NCI-H69 (cell line): ENCODE measurements around the gene IER5.

Experiments used
- DNase-seq: peaks from one replicate; lab custom pipeline; 2025; lab: John Stamatoyannopoulos, UW

Gene IER5

GRCh38 chr1:181135437-181135731, 46.9 kb downstream of the IER5 start:
- peak; percentile 85 for DNase-seq

- no peak for DNase-seq
Measured at GRCh38 chr1:181135815-181136737, 47.6 kb downstream of the IER5 start.

DNA sequence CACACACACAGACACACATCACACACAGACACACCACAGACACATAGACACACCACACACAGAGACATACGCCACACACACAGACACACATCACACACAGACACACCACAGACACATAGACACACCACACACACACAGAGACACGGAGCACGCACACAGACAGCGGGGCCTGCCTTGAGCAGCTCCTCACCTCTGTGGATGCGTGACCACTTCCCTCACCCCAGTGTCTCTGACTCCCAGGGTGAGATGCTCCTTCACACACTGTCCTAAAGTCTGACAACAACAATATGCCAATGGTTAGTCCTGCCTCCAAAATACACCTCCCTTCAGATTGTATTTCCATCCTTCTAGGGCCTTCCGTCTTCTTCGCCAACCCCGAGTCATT, 48.2 kb downstream of the IER5 start:
- no peak for DNase-seq

GRCh38 chr1:181137217-181137743, 48.8 kb downstream of the IER5 start:
- DNase-seq = no peak

DNA sequence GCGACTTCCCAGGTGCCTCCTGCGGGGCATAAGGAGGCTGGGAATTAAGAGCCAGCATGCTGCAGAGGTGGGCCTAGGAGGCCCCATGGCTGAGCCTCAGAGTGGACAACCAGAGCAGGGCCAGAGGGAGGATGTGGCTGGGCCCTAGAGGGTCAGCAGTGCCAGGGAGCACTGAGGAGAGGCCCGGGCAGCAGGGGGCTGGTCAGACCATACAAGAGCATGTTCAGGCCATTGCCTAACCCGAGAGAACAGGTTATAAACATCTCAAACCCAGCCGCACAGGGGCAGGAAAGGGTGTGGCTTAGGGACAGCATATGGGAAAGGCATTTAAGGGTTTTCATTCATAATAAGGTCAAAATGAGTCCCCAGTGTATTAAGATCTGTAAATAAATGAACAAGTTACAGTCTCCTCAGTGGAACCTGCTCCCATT, 51.1 kb downstream of the IER5 start:
- peak; percentile 82 for DNase-seq

GRCh38 chr1:181140398-181140797, 51.9 kb downstream of the IER5 start:
- DNase-seq = no peak

DNA sequence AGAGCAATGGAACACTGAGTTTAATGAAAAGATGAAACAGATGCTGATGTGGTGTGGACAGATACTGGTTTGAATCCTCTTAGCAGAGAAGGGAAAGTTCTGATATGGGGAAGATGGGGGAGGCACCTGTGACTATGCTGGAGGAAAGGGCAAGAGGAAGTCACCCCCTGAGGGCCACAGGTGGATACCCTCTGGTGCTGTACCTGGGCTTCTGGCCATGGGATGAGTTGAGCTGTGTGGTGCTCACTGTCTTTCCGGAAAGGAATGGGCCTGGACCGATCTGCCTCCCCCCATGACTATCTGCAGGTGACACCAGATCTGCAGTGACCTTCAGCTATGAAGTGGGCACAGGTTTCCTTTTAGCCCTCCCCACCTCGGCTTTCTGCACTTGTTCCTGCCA, 52.4 kb downstream of the IER5 start:
- DNase-seq = no peak

- DNase-seq = peak; percentile 82
Measured at GRCh38 chr1:181141431-181141910, 53.0 kb downstream of the IER5 start.
